AG04449 (cell line): ENCODE data around the gene HOXA5.

Experiments
- CTCF ChIA-PET: fragments of 350-600 bp; formaldehyde crosslinking; extraction: SDS; loops from one replicate; lab custom pipeline; 2021; ENCODE audit warnings: antibody characterized with exemption; lab: Yijun Ruan, JAX
- POLR2A ChIA-PET: fragments of 400-600, 350-600 bp; formaldehyde crosslinking; extraction: SDS; loops from one replicate; lab custom pipeline; 2020; ENCODE audit warnings: antibody characterized with exemption, inconsistent platforms; lab: Yijun Ruan, JAX
- DNase-seq: peaks from one replicate; pipeline ENCODE4 v3.0.0-alpha.2; 2010; ENCODE audit warnings: low read depth, low spot score
- H3K4me3 ChIP-seq: 2 replicates; pipeline ENCODE4 v1.5.1; 2011; ENCODE audit warnings: low read depth, mild to moderate bottlenecking, control low read depth, low read length
- TF ChIP-seq, protein P1 (sequence below): IDR thresholded peaks from one replicate; pipeline ENCODE4 v1.5.1; 2011; ENCODE audit warnings: mild to moderate bottlenecking, moderate library complexity, low read length, control low read depth, inconsistent platforms; ENCODE audit not compliant: insufficient read depth; ENCODE audit errors: missing control alignments

HOXA5 gene

DNA sequence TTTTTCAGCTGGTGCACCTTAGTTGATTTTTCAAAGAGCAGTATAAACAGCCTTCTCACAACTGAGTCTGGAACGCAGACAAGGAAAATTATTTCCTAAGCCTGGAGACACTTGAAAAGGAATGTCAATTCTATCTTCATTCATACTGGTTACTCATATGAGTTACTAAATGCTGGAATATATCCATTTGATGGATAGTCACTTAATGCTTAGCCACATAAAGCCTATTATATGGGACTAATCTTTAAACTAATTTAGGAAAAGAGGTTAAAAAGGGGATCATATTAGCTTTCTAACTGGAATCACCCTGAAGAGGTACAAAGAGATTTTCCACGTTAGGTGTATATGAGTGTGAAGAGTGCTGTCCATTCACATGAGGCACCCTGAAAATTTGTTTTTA is 11.3 kb downstream of the HOXA5 start:
- TF ChIP-seq, protein P1, sequence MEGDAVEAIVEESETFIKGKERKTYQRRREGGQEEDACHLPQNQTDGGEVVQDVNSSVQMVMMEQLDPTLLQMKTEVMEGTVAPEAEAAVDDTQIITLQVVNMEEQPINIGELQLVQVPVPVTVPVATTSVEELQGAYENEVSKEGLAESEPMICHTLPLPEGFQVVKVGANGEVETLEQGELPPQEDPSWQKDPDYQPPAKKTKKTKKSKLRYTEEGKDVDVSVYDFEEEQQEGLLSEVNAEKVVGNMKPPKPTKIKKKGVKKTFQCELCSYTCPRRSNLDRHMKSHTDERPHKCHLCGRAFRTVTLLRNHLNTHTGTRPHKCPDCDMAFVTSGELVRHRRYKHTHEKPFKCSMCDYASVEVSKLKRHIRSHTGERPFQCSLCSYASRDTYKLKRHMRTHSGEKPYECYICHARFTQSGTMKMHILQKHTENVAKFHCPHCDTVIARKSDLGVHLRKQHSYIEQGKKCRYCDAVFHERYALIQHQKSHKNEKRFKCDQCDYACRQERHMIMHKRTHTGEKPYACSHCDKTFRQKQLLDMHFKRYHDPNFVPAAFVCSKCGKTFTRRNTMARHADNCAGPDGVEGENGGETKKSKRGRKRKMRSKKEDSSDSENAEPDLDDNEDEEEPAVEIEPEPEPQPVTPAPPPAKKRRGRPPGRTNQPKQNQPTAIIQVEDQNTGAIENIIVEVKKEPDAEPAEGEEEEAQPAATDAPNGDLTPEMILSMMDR, result no peak
- H3K4me3 ChIP-seq, result no peak overlapping the region
- no peak for DNase-seq
- POLR2A ChIA-PET, result no interaction called here
- CTCF ChIA-PET, result interaction anchor here (1.1 to 3.4 kb wide), 9 partner anchors 12 to 465 kb away, joined by 3 to 32 read pairs (median 6); partner anchors contain the start of genes HOXA3 and HOXA5

GRCh38 chr7:27131390-27131819 is 12.1 kb downstream of the HOXA5 start:
- no peak for DNase-seq
- POLR2A ChIA-PET, result interaction anchor here (1.3 to 1.6 kb wide), 2 partner anchors 20 to 35 kb away, joined by 5 to 6 read pairs; no protein-coding TSS in a partner anchor
- peak overlapping the region; percentile 68 for H3K4me3 ChIP-seq
- TF ChIP-seq, protein P1, result no peak
- CTCF ChIA-PET, result interaction anchor here (0.8 to 3.4 kb wide), 13 partner anchors 10 to 1239 kb away, joined by 3 to 32 read pairs (median 5); partner anchors contain the start of genes HOXA3 and HOXA5

GRCh38 chr7:27130540-27131389 is 12.7 kb downstream of the HOXA5 start, which contains the start of gene HOXA4:
Gene HOXA4, minus strand, starts transcription at chr7:27130757. Its CDS starts 24 bp downstream, at chr7:27130733.
- CTCF ChIA-PET, result interaction anchor here (0.8 to 3.4 kb wide), 14 partner anchors 9 to 1238 kb away, joined by 3 to 32 read pairs (median 4); partner anchors contain the start of gene HOXA5
- TF ChIP-seq, protein P1, result no peak
- no peak for DNase-seq
- POLR2A ChIA-PET, result interaction anchor here (1.3 to 1.6 kb wide), 2 partner anchors 20 to 34 kb away, joined by 5 to 6 read pairs; no protein-coding TSS in a partner anchor
- H3K4me3 ChIP-seq, result peak within 1 kb of the TSS; percentile 68

- POLR2A ChIA-PET, result interaction anchor here (1.3 to 1.6 kb wide), 2 partner anchors 21 to 33 kb away, joined by 5 to 6 read pairs; no protein-coding TSS in a partner anchor
- CTCF ChIA-PET, result interaction anchor here (0.9 to 3.4 kb wide), 8 partner anchors 11 to 463 kb away, joined by 3 to 32 read pairs (median 6); partner anchors contain the start of gene HOXA5
- peak overlapping the region; percentile 68 for H3K4me3 ChIP-seq
- TF ChIP-seq, protein P1, result no peak
- no peak for DNase-seq
Measured at GRCh38 chr7:27129729-27130539, 13.5 kb downstream of the HOXA5 start.

DNA sequence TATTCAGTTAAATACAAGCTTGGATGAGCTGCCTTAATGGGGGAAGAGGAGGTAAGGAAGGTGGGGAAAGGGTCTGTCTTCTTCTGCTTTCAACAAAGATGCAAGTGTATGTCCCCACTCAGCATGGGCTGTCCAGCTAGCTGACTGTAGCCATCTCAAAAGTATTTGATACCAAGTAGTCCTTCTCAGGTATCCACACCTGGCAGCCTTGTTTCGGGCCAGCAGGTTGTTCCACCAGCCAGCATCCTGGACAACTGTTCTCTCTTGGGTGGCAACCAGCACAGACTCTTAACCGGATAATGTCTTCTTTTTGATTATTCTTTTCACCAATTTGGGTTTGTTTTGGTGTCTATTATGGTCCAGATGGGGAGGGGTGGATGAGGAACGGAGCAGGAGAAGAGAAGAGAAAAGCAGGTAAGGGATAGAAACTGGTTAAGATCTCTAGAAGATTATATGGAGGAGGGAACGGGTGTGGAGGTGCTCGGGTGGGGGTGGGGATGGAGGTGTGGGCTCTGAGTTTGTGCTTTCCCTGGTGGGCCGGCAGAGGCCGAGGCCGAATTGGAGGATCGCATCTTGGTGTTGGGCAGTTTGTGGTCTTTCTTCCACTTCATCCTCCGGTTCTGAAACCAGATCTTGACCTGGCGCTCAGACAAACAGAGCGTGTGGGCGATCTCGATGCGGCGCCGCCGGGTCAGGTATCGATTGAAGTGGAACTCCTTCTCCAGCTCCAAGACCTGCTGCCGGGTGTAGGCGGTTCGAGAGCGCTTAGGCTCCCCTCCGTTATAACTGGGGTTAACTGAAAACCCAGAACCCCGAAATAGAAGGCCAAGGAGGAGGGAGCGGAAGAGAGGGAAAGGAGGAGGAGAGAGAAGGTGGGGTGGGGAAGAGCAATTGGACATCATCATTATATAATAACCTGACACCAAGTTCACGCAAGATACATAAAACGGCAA is 14.4 kb downstream of the HOXA5 start:
- ChIA-PET CTCF (interaction anchor here (1.0 to 3.4 kb wide), 4 partner anchors 16 to 275 kb away, joined by 3 to 32 read pairs (median 3); no protein-coding TSS in a partner anchor), POLR2A (no interaction called here)
- no peak for DNase-seq
- no peak overlapping the region for H3K4me3 ChIP-seq
- TF ChIP-seq, protein P1, result no peak
